Left hindlimb (tissue), 1 donor: ENCODE results near the gene IBA57.

Source experiments
- DNase-seq: peaks from one replicate; pipeline ENCODE4 v3.0.0-alpha.2; 2018

The IBA57 gene

DNA sequence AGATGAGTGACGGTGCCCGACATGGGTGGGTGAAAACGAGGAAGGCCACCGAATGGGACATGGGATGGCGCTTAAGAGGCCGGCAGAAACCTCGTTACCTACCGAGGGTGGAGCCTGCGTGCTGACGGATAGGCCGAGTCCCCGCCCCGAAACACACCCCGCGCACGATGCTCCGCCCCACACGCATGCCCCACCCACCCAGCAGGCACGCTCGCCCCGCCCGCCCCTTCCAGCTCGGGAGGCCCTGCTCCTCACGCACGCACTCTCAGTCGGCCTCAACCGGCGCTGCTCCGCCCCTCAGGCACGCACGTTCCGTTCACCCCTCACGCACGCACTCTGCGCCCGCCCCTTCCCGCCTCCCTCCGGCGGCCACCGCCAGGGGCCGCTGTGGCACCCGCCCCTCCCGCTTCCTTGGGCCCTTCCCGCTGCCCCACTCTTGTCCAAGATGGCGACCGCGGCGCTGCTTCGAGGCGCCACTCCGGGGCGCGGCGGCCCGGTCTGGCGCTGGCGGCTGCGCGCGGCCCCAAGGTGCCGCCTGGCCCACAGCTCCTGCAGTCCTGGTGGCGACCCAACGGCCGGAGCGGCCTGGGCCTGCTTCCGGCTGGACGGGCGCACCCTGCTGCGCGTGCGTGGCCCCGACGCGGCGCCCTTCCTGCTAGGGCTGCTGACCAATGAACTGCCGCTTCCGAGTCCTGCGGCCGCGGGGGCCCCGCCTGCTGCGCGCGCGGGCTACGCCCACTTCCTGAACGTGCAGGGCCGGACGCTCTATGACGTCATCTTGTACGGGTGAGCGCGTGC, at the start of gene IBA57:
Gene IBA57, plus strand, starts transcription at position 433 of the 798 bp plus-strand sequence. Its CDS starts 13 bp downstream, at position 446.
- peak; percentile 100 for DNase-seq

DNA sequence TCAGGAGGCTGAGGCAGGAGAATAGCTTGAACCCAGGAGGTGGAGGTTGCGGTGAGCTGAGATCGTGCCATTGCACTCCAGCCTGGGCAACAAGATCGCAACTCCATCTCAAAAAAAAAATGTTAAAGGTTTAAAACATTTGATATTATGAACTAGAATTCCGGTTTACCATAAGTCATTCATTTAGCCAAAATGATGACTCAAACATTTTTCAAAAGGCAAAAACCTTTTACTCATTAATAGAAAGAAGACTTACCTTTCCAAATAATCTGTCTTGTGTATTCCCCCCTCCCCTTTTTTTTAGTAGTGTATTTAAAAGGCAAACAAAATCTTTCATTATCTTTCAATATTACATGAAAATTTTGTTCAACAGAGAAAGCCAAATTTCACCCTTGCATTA, 48.3 kb upstream of the IBA57 start:
- DNase-seq = no peak

DNA sequence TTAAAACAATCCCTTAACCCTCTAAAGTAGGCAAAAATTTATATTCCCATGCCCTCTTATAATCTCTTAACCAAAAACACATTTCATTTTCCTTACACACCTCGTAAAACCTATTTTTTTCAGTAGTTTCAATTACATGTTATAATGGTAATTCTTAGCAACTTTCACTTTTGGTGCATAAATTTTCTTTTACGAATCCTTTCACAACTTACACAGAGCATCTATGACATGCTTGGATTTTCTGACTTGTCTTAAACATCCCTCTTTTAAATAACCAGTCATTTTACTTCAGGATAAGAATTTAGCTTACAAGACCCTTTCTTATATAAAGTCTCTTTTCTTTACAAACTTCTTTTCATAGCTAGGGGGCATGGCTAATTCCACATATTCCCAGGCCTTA, 47.6 kb upstream of the IBA57 start:
- DNase-seq = no peak

DNA sequence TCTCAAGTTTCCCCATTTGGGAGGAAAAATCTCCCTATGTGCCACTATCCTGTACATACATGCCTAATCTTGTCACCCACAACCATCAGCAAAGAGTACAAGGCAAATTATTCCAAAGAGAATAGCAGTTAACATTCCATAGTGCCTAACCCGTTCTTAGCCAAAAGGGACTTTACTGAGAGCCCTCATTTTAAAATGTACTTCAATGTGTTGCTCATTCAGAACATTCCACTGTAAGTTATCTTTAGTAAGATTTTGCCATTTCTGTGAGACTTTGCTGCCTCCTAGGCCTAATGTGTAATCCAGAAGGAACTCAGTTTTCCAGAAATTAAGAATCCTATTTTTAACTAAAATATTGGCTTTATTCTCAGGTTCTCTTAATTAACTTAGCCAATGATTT, 45.3 kb upstream of the IBA57 start:
- no peak for DNase-seq

DNA sequence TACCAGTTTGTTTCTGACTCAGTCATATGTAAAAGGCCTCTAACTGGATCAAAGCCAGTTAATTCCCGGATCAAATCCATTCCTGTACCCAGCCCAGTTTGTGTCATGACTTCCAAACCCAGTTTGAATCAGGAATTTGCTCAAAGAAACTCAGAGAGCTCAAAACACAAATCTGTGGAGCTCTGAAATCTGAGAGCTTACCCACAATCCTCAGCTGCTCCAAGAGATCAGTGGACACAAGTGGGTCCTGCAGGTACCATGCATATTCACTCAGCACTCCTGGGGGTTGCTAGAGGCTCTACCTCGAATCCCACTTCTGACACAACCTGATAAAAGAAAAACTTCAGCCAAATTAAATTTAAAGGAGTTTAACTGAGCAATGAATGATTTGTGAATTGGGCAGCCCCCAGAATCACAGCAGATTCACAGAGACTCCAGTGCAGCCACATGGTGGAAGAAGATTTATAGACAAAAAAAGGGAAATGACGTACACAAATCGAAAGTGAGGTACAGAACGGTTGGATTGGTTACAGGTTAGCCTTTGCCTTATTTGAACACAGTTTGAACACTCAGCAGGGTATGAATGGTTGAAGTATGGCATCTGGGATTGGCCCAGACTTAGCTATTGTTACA, 44.6 kb upstream of the IBA57 start:
- DNase-seq = no peak

DNA sequence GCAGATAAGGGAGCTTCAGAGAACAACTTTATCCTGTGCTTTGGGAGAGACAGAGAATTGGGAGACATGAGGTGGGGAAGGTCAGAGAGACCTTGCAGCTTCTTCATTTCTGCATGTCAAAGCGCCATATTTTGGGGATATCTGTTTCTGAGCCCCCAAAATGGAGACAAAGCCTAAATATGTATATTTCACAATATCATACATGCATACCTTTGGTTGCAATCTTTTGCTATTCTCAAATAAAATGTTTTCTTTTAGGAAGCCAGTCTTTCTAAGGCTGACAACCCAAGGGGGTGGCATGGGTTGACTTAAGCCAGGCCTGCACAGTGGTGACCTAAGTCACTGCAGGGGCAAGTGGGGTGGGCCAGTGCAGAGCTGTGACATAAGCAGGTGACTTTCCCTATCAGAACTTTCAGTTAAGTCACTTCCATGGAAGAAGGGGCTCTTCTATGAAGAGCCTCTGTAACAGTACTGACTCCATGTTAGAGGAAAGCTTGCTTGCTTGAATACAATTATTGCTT, 42.6 kb upstream of the IBA57 start:
- DNase-seq = no peak

DNA sequence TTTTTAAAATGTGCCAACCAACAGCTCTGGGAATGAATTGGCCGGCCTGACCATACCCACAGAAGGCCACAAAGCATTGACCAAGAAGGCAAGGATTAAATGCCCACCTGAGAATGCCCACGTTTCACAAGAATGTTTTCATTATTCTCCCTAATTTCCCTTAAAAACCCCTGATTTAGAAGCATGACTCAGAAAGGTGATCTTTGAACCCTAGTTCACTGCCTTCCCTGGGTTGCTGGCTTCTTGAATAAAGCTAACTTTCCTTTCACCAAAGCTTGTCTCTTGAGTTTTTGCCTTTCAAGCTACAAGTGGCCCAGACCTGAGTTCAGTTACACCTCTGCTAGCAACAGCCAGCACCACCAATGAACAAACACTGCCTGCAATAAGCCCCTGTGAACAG, 42.1 kb upstream of the IBA57 start:
- DNase-seq = no peak

DNA sequence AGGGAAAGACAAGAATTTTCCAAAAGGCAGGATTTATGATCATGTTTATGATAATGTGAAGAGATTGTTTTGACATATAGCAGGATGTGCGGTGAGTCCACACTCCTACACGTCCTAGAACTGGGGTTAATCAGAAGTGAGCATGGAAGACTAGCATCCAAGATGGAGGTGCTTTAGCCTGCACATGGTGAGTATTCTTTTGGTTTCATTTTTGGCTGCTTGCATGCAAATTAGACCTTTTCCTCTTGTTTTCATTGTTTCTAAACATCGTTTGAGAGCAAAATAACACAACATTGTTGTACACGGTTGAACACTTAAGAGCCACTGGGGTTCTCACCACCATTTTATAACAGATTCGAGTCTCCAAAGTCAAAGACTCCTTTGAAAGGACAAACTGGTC, 40.4 kb upstream of the IBA57 start:
- no peak for DNase-seq

DNA sequence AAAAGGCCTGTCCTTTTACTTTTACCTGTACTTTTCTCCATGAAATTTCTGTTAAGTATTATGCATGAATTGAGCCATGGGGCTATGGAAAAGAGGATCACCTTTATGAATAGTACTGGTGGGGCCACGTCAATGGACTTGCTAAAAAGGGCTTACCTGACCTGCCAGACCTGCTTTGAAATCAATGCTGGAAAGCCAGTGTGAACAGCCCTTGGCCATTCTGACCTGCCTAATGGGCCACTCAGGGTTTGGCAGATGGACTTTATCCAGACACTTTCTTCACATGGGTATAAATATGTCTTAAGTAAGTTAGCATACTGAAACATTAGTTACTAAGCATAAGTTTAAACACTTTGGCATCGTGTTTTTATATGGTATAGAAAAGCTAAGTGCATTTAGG, 33.8 kb upstream of the IBA57 start:
- no peak for DNase-seq

DNA sequence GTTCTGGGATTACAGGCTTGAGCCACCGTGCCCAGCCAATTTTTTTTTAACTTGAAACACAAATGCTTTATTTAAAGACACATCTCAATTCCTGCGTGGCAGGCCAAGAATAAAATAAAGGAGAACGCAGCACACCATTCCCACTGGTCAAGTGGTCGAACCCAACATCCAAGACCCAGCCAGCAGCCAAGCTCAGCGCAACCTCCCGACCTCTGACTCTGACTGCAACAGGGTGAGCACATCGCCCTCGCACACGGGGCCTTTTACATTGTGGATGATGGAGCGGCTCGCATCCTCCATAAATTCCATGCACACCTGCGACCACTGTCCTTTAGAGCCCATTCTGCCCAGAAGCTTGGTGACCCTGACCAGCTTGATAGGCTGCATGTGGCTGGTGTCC, 31.0 kb upstream of the IBA57 start:
- DNase-seq = no peak

DNA sequence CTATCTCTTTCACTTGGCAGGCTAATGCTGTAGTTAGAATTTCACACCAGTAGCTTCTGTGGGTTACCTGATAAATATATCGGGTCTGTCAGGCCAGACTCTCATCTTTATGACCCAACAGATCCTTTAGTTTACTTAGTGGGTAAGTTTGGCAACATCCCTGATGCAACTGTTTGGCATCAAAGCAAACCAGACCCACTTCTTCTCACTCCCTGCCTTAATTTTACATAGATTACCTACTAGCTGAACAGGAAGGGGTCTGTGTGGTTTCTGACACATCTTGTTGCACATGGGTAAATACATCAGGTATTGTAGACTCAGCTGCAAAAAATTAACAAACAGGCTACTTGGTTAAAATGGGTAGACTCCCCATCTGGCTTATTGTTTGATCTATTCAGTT, 28.7 kb upstream of the IBA57 start:
- no peak for DNase-seq

DNA sequence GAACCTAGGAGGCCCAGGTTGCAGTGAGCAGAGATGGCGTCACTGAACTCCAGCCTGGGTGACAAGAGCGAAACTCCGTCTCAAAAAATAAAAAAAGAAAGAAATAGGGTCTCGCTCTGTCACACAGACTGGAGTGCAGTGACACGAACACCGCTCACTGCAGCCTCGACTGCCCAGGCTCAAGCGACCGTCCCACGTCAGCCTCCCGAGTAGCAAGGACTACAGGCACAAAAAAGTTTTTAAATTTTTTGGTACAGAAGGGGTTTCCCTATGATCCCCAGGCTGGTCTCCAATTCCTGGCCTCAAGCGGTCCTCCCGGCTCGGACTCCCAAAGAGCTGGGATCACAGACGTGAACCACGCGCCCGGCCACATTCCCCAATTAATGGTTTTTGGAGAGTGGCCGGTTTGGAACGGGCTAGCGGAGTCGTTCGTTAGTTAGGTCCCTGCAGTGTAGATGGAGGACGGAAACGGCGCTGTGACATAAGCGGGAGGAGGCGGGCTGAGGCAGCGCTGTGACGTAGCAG, 26.1 kb upstream of the IBA57 start:
- DNase-seq = no peak

DNA sequence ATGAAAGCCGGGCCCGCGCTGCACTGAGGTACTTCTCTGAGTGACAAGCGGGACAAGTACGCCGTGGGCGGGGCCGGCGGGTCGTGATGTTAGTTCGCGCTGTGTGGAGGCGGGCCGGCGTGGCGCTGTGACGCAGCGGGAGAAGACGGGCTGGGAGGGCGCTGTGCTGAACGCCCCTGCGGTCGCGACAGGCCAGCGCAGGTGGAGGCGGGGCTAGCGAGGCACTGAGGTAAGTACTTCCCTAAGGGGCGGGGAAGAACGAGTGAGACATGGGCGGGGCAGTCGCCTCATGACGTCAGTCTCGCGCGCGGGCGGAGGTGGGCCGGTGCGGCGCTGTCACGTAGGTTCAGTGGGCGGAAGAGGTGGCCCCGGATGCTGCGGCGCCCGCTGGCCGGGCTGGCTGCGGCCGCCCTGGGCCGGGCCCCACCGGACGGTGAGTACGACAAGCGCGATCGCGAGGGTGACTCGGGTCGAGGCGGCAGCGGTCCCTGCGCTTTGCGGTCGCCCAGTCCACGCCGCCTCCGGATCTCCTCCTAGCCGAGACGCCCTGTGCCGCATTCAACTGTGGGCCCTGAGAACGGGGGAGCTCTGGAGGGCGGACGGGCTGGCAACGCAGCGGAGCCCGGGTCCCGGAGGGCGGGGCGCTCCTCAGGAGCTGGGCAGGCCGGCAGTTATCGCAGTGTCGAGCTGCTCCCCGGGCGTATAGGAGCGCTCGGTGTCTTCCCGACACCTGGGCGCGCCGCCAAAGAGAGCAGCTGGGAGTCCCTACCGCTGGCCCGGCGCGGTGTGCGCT, 25.5 kb upstream of the IBA57 start, which contains the start of gene GUK1:
Gene GUK1, plus strand, starts transcription at position 349 of the 793 bp plus-strand sequence. Its CDS starts 24 bp downstream, at position 373.
- DNase-seq = peak; percentile 99

DNA sequence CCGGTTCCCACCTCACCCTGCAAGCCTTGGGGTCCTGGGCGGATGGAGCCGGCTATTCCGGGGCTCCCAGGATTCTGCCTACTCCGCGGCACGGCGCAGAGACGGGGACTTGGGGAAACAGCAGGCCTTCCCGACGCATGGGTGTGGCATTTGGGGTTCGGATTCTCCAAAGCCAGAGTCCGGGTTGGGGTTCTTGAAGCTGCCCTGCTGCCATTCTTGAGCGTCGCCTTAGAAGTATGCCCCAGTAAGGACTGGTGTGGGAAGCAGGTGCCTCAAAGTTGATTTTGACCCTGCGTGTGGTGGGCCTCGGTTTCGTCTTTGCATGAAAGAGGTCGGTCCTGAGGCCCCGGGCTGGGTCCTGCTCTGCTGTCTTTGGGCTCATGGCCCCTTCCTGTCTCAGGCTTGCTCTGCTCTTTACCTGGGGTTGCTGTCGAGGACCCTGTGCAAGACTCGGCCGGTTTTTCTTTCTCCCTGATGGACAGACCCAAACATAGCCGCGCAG, 24.8 kb upstream of the IBA57 start:
- no peak for DNase-seq

DNA sequence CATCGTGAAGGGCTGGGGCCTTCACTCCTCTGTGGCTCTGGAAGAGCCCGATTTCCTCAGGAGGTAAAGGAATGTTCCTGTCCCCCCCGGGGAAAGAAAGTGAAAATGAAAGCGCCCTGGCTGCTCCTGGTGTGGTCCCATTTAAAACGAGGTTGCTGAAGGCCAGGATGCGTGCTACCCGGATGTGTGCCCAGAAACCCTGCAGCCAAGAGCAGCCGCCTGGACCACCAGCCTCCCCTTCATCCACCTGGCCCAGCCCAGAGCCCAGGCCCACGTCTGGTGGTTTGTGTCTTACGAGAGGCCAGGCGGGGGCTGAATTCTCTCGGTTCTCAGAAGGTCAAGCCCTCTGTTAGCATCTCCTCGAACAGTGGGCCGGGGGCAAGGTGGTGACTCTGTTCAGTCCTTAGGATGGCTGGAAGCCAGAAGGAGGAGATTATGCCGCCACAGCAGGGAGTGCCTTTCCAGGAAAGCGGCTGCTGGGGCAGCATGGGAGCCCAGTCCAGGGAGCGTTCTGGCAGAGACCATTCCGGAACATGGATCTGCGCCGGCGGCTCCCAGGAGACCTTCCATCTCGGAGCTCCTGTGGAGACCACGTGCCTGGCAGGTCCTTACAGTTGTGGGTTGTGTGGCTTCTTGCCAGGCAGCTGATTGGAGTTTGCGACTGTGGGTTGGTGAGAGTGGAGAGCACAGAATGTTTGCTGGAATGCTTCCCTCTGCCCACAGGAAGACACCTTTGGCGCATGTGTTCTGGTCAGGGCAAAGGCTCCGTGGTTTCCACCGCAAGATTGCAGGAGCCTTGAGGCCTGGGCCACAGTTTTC, 24.2 kb upstream of the IBA57 start:
- DNase-seq = peak; percentile 69

DNA sequence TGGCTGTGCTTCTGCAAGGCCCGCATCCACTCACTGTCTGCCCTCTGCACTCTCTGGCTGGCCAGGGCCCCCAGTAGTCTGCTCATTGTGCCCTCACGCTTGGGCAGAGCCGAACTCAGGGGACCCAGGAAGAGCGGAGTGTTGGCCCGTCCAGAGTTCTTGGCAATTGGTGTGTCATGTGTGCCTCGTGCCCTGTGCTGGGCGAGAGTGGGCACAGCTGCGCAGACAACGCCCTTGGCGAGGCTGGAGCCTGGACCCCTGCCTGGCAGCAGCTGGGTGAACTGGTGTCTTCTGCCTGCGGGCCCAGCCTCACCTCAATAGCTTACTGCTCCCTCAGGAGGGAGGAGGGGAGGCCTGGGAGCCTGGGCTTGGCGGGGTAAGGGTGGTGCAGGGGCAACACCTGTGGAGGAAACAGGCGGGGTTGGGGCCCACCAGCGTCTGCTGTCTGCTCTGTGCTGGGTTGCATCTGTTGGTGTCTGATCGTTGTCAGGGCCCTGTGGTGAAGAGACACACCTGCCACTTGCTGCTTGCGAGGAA, 23.4 kb upstream of the IBA57 start:
- DNase-seq = peak; percentile 34

DNA sequence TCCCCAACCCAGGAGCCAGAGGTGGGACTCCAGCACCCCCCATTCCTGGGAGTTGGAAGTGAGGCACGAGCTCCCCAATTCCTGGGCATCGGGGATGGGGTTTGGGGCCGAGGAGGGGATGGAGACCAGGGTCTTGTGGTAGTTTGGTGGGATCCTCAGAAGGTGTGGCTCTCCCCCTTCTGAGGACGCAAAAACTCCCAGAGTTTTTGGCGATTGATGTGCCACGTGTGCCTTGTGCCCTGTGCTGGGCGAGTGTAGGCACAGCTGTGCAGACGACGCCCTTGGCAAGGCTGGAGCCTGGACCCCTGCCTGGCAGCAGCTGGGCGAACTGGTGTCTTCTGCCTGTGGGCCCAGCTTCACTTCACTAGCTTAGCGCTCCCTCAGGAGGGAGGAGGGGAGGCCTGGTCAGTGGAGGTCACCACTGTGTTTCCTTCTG, 22.9 kb upstream of the IBA57 start:
- peak; percentile 49 for DNase-seq

DNA sequence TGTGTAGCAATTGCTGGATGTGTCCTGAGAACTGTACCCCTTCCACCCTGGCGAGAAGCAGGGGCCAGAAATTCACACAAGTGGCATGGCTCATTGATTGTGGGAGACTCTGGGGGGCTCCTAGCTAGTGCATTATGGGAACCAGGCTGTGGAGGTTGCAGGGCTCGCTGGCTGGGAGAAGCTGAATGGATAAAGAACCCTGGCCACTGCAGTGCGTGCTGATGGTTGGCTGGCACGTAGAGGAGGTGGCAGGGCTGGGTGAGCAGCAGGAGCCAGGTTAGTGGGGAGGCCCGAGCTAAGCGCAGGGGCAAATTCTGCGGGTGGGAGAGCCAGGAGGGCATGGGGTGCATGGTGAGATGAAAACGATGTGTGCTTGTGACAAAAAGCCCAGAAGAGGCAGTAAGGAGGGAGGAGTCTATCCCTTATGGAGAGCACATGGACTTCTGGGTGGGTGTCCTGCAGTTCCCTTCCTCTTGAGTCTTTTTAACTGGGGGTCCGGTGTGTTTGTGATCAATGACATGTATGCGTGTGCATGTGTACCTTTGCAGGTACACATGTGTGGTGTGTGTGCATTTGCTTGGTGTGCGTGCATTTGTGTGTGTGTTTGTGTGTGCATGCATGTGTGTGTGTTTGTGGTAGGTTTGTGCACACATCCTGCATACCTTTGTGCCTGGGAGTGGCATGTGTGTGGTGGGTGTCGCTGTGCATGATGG, 22.0 kb upstream of the IBA57 start:
- DNase-seq = no peak

DNA sequence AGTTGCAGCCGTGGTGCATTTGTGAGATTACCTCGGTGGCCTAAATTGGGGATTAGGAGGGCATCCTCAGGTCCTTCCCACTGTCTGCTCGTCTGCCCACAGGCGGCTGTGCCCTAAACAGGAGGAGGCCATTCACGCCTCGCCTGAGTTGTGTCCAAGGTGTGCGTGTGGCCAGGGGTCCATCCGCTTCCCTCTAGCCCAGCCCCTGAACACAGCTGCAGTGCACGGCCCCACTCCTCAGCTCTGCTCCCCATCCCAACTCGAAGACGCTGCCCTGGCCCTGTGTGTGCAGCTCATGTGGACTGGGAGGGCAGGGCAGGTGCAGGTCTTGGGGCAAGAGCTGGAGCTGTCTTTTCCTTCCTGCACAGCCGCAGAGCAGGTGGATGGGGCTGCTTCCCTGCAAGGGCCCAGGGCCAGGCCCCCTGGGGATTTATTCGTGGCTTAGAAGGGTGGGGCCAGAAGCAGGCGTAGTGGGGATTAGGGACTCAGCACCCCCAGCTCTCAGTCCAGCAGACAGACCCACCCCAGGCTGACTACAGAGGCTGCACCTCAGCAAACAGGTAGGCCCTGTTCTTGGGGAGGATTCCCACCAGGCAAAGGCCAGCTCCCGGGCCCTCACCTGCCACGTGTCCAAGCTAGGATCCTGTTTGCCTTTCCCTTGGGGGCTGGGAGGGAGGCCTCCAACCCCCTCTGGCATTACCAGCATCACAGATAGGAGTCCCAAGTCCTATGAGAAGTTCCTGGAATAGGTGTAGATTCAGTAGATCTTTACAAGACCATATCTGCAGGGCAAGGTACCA, 21.2 kb upstream of the IBA57 start:
- DNase-seq = no peak

DNA sequence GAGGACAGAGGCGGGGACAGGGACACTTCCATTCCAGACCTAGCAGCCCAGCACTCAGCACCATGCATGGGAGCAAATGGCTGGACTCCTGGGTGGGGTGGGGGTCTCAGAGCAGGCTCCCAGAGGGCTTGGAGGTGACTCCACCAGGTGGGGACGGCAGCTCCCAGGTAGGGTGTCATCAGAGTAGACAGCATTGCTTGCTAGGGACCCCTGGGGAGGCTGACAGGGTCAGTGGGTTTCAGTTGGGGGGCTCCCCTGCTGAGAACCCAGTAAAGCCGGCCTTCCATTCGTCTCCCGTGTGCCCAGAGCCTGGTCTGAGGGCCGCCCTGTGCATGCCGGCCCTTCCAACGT, 20.6 kb upstream of the IBA57 start:
- no peak for DNase-seq
